HG03354 (cell line): Measurements from ENCODE around the gene CCNH.

Experiments
- ATAC-seq: cut with Tn5 transposase; IDR thresholded peaks from one replicate; pipeline ENCODE4 v1.9.1; 2021; ENCODE audit warnings: mild to moderate bottlenecking; ENCODE audit not compliant: unreplicated experiment, poor library complexity, severe bottlenecking

The CCNH gene

DNA sequence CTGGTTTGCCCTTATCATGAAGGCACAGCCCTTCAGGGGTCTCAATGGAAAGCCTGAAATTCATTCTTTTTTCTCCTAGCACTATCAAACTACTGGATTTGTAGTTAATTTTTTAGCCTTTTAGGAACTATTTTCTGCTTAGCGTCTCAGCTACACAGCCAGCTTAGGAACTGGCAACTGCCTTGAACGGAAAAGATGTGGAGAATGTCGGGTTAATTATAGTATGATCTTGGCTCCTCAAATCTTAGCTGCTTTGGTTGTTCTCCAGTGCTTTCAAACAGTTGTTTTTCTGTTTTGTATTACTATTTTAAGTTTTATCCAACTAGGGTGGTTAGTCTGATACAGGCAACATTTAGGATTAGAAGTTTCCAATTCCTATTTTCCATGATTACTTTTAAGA lies 44.1 kb downstream of the CCNH start:
- ATAC-seq, result no peak

GRCh38 chr5:87367243-87367642 lies 45.5 kb downstream of the CCNH start:
- ATAC-seq, result no peak

DNA sequence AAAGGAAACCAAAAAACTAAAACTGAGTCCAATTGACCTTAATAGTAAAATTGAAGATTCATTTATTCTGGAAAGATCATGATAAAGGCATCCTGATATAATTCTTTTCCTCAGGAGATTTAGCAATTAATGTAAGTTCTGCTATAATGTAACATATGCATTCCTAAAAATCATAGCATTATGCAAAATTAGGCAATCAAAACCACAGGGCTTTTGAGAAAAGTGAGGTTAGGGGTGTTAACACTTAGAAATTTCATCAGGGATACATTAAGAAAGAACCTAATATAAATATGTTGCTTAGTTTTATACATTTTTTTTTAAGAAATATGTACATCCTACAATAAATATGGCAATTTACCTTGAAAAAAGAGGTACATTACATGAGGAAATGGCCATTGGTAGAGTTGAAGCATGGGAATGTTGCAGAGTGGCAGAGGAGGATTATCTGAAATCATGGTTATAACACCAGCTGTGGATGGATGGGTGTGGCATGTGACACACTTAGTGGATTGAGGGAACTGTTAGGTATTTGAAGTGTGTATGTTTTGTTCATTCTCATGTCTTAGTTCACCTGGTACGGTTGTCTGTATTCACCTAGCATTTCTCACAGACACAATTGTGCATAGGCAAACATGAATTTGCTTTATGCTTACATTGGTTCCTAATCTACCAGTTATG lies 51.1 kb downstream of the CCNH start:
- ATAC-seq, result no peak

DNA sequence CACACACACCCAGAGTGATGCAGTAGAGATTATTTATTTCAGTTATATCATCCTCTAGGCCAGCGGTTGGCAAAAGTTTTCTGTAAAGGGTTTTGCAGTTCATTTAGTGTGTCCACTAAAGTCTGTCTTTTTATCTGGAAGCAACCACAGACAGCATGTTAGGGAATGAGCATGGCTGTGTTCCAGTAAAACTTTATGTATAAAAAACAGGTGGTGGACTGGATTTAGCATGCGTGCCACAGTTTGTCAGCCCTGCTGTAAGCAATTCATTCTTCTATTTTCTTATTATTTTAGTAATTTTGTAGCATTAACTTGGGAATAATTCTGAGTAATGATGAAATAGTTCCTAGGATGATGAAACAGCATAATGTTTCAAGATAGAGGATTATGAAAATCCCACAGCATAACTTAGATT lies 51.7 kb downstream of the CCNH start:
- ATAC-seq, result no peak

DNA sequence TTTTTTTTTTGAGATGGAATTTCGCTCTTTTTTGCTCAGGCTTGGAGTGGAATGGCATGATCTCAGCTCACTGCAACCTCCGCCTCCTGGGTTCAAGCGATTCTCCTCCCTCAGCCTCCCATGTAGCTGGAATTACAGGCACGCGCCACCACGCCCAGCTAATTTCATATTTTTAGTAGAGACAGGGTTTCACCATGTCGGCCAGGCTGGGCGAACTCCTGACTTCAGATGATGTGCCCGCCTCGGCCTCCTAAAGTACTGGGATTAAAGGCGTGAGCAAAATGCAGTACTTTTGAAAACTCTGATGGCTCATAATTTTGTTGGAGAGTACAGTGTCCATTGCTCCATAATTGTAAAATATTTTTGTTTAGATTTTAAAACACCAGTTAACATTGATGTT lies 52.6 kb downstream of the CCNH start:
- ATAC-seq, result no peak

DNA sequence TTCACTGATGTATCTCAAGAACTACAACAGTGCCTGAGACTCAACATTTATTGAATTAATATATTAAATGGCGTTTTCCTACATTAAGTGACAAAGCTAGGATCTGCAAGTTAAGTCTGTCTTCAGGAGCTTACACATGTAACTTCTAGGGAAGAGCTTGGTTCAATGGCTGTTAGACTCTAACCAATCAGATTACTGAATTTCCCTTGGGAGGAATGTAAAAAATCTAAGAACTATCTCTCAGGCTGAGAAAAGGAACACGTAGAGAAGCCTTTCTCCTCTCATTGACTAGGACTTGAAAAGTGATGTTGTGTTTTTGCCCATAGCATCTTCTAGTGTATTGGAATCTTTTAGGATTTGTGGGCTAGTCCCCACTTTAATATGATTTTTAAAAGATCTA lies 53.6 kb downstream of the CCNH start:
- ATAC-seq, result no peak

GRCh38 chr5:87354496-87354895 lies 58.2 kb downstream of the CCNH start:
- peak; percentile 99 for ATAC-seq

GRCh38 chr5:87347841-87348240 lies 64.9 kb downstream of the CCNH start:
- ATAC-seq, result no peak

- peak; percentile 55 for ATAC-seq
These were observed 65.5 kb downstream of the CCNH start for GRCh38 chr5:87347272-87347671.
